Astrocyte of the cerebellum (primary cell): ENCODE data around the gene POLD1.
A peak's percentile ranks its signal among the peaks of the same experiment; 100 is the strongest.
"Not testable (repeated sequence)": the region's sequence is repeated elsewhere in the genome, so short reads cannot be mapped to it uniquely, and the experiment has no call there.

Experiments
- DNase-seq: peaks from one replicate; pipeline ENCODE4 v3.0.0-alpha.2; 2011; ENCODE audit warnings: low read depth
- H3K4me3 ChIP-seq: 2 replicates; pipeline ENCODE4 v1.5.1; 2011; ENCODE audit warnings: mild to moderate bottlenecking, low read depth, low read length, moderate library complexity
- CTCF ChIP-seq: IDR thresholded peaks from 2 replicates; pipeline ENCODE4 v1.5.1; 2012; ENCODE audit warnings: low read length, low read depth, moderate library complexity, mild to moderate bottlenecking; ENCODE audit errors: missing control alignments
- in situ Hi-C: cut with HindIII; loops from 2 replicates; pipeline ENCODE4 v1.10.0; 2017; ENCODE audit warnings: low sequenced_read_pairs

POLD1 gene

GRCh38 chr19:50432221-50433028 is 48.3 kb downstream of the POLD1 start, which contains the start of gene MYBPC2:
MYBPC2 (plus strand) TSS chr19:50432892; CDS start chr19:50432954, 62 bp downstream.
- H3K4me3 ChIP-seq, result peak within 1 kb of the TSS; percentile 51
- in situ Hi-C loops, result no loop called here
- DNase-seq, result no peak
- TF ChIP-seq CTCF, result no peak

GRCh38 chr19:50433201-50434180 is 49.3 kb downstream of the POLD1 start:
- in situ Hi-C loops, result no loop called here

GRCh38 chr19:50434525-50434924 is 50.4 kb downstream of the POLD1 start:
- TF ChIP-seq CTCF, result no peak
- no peak for DNase-seq
- H3K4me3 ChIP-seq, result no peak overlapping the region
- in situ Hi-C loops, result no loop called here

More at GRCh38 chr19:50433201-50434180, 49.3 kb downstream of the POLD1 start:
- no peak for TF ChIP-seq CTCF
- DNase-seq, result no peak
- H3K4me3 ChIP-seq, result no peak overlapping the region

GRCh38 chr19:50435221-50435620 is 51.1 kb downstream of the POLD1 start:
- DNase-seq, result no peak
- no peak for TF ChIP-seq CTCF
- in situ Hi-C loops, result no loop called here
- H3K4me3 ChIP-seq, result no peak overlapping the region

- no peak for TF ChIP-seq CTCF
- no peak overlapping the region for H3K4me3 ChIP-seq
- no peak for DNase-seq
- in situ Hi-C loops, result no loop called here
Measured at GRCh38 chr19:50435627-50436026, 51.5 kb downstream of the POLD1 start.

- H3K4me3 ChIP-seq, result no peak overlapping the region
- no peak for DNase-seq
- no peak for TF ChIP-seq CTCF
- in situ Hi-C loops, result no loop called here
Measured at GRCh38 chr19:50437862-50438449, 53.8 kb downstream of the POLD1 start.

- DNase-seq, H3K4me3 ChIP-seq, in situ Hi-C loops: not testable (repeated sequence)
Measured at GRCh38 chr19:50439130-50439529, 55.0 kb downstream of the POLD1 start.
